GM12892 (cell line): ENCODE data around the gene NR3C2.

Experiments used
- POLR2A ChIP-seq: IDR thresholded peaks from 2 replicates; pipeline ENCODE4 v1.6.1; 2011; ENCODE audit warnings: low read depth, low read length, control low read depth
- POLR2AphosphoS5 ChIP-seq: IDR thresholded peaks from 2 replicates; pipeline ENCODE4 v1.6.1; 2011; ENCODE audit warnings: low read depth, low read length, control low read depth

DNA sequence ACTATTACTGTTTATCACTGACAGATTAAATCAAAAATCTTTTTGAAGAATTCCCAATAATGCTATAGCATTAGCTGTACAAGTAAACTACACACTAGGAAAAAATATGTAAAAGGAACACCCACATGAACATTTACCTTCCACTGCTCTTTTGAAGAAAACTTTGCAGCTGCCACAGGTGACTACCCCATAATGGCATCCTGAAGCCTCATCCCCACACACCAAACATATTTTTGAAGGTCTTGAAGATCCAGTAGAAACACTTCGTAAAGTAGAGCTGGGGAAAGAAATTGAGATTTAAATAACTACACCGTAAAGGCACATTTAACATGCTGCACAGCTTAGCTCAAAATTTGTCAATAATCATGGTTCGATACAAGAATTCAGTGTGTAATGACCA is 182.4 kb downstream of the NR3C2 start:
- no peak for TF ChIP-seq POLR2A
- no peak for TF ChIP-seq POLR2AphosphoS5
